Upper lobe of left lung (tissue), 6 donors: Measurements from ENCODE around the gene BRD1. TPM values are rescaled to one million over a fixed set of nuclear protein-coding genes. Genes with fewer than 3 reads are reported as not detected.
"Not testable (repeated sequence)": the region's sequence is repeated elsewhere in the genome, so short reads cannot be mapped to it uniquely, and the experiment has no call there.

Source experiments
- ATAC-seq, 2 donors: fragments of 200-7000 bp; cut with Tn5 transposase; one replicate each; pipeline ENCODE4 v1.9.1; 2022; ENCODE audit warnings: mild to moderate bottlenecking in 2 of 2, moderate library complexity in 2 of 2; ENCODE audit not compliant: low FRiP score in 2 of 2
- DNase-seq, 2 donors: peaks; one replicate each; pipeline ENCODE4 v3.0.0-alpha.2; 2019 to 2020
- H3K27ac ChIP-seq, 4 donors: fragments of 200-600 bp; sonication (generic); one replicate each; pipeline ENCODE4 v1.5.1; 2016 to 2019
- H3K27me3 ChIP-seq, 4 donors: fragments of 200-600 bp; sonication (generic); one replicate each; pipeline ENCODE4 v1.5.1; 2017 to 2019
- H3K36me3 ChIP-seq, 4 donors: fragments of 200-600 bp; sonication (generic); one replicate each; pipeline ENCODE4 v1.5.1; 2016 to 2019
- H3K4me1 ChIP-seq, 4 donors: fragments of 200-600 bp; sonication (generic); one replicate each; pipeline ENCODE4 v1.5.1; 2018 to 2019
- H3K4me3 ChIP-seq, 4 donors: fragments of 200-600 bp; sonication (generic); one replicate each; pipeline ENCODE4 v1.5.1; 2017 to 2019; ENCODE audit warnings: mild to moderate bottlenecking in 2 of 4, moderate library complexity in 1 of 4
- H3K9me3 ChIP-seq, 4 donors: fragments of 200-600 bp; sonication (generic); one replicate each; pipeline ENCODE4 v1.5.1; 2018 to 2019
- CTCF ChIP-seq, 6 experiments: fragments of 450-650 bp in 4 of 6; fragments of 200-600 bp in 2 of 6; sonication (generic) in 2 of 6; IDR thresholded peaks; one replicate each; pipeline ENCODE4 v1.5.1; 2016 to 2019; ENCODE audit warnings: antibody characterized with exemption in 6 of 6
- EP300 ChIP-seq, 4 donors: sonication (generic); formaldehyde crosslinking; IDR thresholded peaks; one replicate each; pipeline ENCODE4 v1.5.1; 2017; ENCODE audit warnings: antibody characterized with exemption in 4 of 4, control low read depth in 2 of 4
- POLR2A ChIP-seq, 4 donors: fragments of 450-650 bp; IDR thresholded peaks; one replicate each; pipeline ENCODE4 v1.5.1; 2016 to 2017; ENCODE audit warnings: antibody characterized with exemption in 4 of 4, mild to moderate bottlenecking in 2 of 4
- POLR2AphosphoS5 ChIP-seq, 2 donors: sonication (generic); formaldehyde crosslinking; IDR thresholded peaks; one replicate each; pipeline ENCODE4 v1.5.1; 2017; ENCODE audit warnings: antibody characterized with exemption in 2 of 2
- WGBS, 2 donors: methylation state at CpG; one replicate each; pipeline ENCODE4 v1.1.5; 2017 to 2018; 5-methylcytosine and 5-hydroxymethylcytosine counted together
- total RNA-seq, 6 donors: library from RNA; depleted of rRNA in 4 of 6; stranded (reverse); fragments of >200 nt in 4 of 6; gene quantifications; one replicate each; pipeline versions ENCODE4 v1.1.0 to v1.2.1, GENCODE V29; 2016 to 2021
- donor health status: DM: no; HTN: no; CAD: no; lungs with moderate emphysema.
- donor health status: DM: no; HTN: yes; CAD: no; lungs with severe emphysema.

BRD1 gene
- total RNA-seq, 6 donors from 2014 or later: 38.9 to 141 (median 43.0) TPM

GRCh38 chr22:49853981-49854831 lies 26.5 kb upstream of the BRD1 start:
- H3K27me3 ChIP-seq: peaks cover 0 to 11% (median 3%) of the 10 kb centered on the region in 4 donors
- DNase-seq (peak in 1 of 2 donors; percentile 39), ATAC-seq (no peak)
- no peak for TF ChIP-seq EP300 (IDR thresholded peaks at IDR 0.05)
- no peak for TF ChIP-seq CTCF (IDR thresholded peaks at IDR 0.05)
- TF ChIP-seq POLR2A (IDR thresholded peaks at IDR 0.05): peak in 2 of 4 donors; percentile 15 to 32
- peak in 1 of 2 donors; percentile 16 for TF ChIP-seq POLR2AphosphoS5 (IDR thresholded peaks at IDR 0.05)
- peaks cover 31 to 55% (median 34%) of the 10 kb centered on the region in 4 donors for H3K4me1 ChIP-seq
- peak overlapping the region; percentile 63 to 82 (median 78) for H3K27ac ChIP-seq
- H3K9me3 ChIP-seq: no peaks in the 10 kb centered on the region
- 1 to 2% methylated on average over 25 to 26 of the region's 101 CpGs for WGBS, 2 donors
- H3K4me3 ChIP-seq: peak overlapping the region; percentile 65 to 82 (median 78)
- H3K36me3 ChIP-seq: no peaks in the 10 kb centered on the region

GRCh38 chr22:49852898-49853894 lies 25.5 kb upstream of the BRD1 start, which contains the start of gene ZBED4:
ZBED4 (plus strand) TSS chr22:49853844; CDS start chr22:49883663, 29,819 bp downstream.
- Histone ChIP-seq H3K27ac (peak within 1 kb of the TSS; percentile 91 to 99 (median 96)), H3K4me3 (peak within 1 kb of the TSS; percentile 79 to 86 (median 82)), H3K4me1 (peaks cover 41 to 59% (median 44%) of the 10 kb centered on the region in 4 donors), H3K27me3 (peaks cover 2 to 20% (median 10%) of the 10 kb centered on the region in 4 donors), H3K9me3 (no peaks in the 10 kb centered on the region), H3K36me3 (no peaks in the 10 kb centered on the region)
- peak; percentile 95 to 97 for ATAC-seq
- peak; percentile 98 to 100 for DNase-seq
- 0 to 1% methylated on average over 11 to 62 of the region's 127 CpGs for WGBS, 2 donors
- TF ChIP-seq POLR2AphosphoS5 (IDR thresholded peaks at IDR 0.05) (peak; percentile 82 to 89), CTCF (IDR thresholded peaks at IDR 0.05) (peak in 1 of 6 experiments; percentile 39), POLR2A (IDR thresholded peaks at IDR 0.05) (peak in 3 of 4 donors; percentile 83 to 93 (median 83)), EP300 (IDR thresholded peaks at IDR 0.05) (peak in 1 of 4 donors; percentile 58)

- H3K4me3 ChIP-seq: peak overlapping the region in 3 of 4 donors; percentile 79 to 82 (median 82)
- WGBS, 2 donors: 51 to 59% methylated on average over 13 of the region's 13 CpGs
- peaks cover 3 to 23% (median 10%) of the 10 kb centered on the region in 4 donors for H3K27me3 ChIP-seq
- not testable (repeated sequence) for H3K36me3 ChIP-seq, ATAC-seq, DNase-seq, H3K9me3 ChIP-seq
- H3K27ac ChIP-seq: peak overlapping the region; percentile 91 to 99 (median 96)
- peaks cover 41 to 64% (median 47%) of the 10 kb centered on the region in 4 donors for H3K4me1 ChIP-seq
Observed at GRCh38 chr22:49852568-49852897, 24.9 kb upstream of the BRD1 start.

GRCh38 chr22:49850959-49851802 lies 23.5 kb upstream of the BRD1 start:
- Histone ChIP-seq H3K4me3 (no peak overlapping the region), H3K27ac (no peak overlapping the region), H3K27me3 (peaks cover 3 to 23% (median 10%) of the 10 kb centered on the region in 4 donors), H3K9me3 (no peaks in the 10 kb centered on the region), H3K36me3 (no peaks in the 10 kb centered on the region), H3K4me1 (peaks cover 41 to 54% (median 45%) of the 10 kb centered on the region in 4 donors)
- no peak for TF ChIP-seq CTCF (IDR thresholded peaks at IDR 0.05)
- TF ChIP-seq POLR2A (IDR thresholded peaks at IDR 0.05): no peak
- no peak for TF ChIP-seq EP300 (IDR thresholded peaks at IDR 0.05)
- no peak for TF ChIP-seq POLR2AphosphoS5 (IDR thresholded peaks at IDR 0.05)
- DNase-seq (no peak), ATAC-seq (no peak)
- 86 to 87% methylated on average over 10 of the region's 10 CpGs for WGBS, 2 donors
